ENCODE data around the gene NOS2.
A peak's percentile ranks its signal among the peaks of the same experiment; 100 is the strongest.
"Not testable (repeated sequence)": the region's sequence is repeated elsewhere in the genome, so short reads cannot be mapped to it uniquely, and the experiment has no call there.

NOS2 gene

GRCh38 chr17:27783440-27784350, 16.6 kb downstream of the NOS2 start:
- DNase-seq (ENCODE audit: low read depth): no peak

- no peak for DNase-seq (ENCODE audit: low read depth)
Observed at GRCh38 chr17:27782791-27783206, 17.5 kb downstream of the NOS2 start.

GRCh38 chr17:27780828-27781404, 19.4 kb downstream of the NOS2 start:
- no peak for DNase-seq (ENCODE audit: low read depth)

GRCh38 chr17:27780092-27780827, 20.1 kb downstream of the NOS2 start:
- DNase-seq (ENCODE audit: low read depth): no peak

GRCh38 chr17:27778183-27778582, 22.1 kb downstream of the NOS2 start:
- no peak for DNase-seq (ENCODE audit: low read depth)

- no peak for DNase-seq (ENCODE audit: low read depth)
Observed at GRCh38 chr17:27776882-27777624, 23.3 kb downstream of the NOS2 start.

GRCh38 chr17:27771586-27771985, 28.7 kb downstream of the NOS2 start:
- no peak for DNase-seq (ENCODE audit: low read depth)

GRCh38 chr17:27770877-27771276, 29.5 kb downstream of the NOS2 start:
- no peak for DNase-seq (ENCODE audit: low read depth)

GRCh38 chr17:27768858-27769410, 31.4 kb downstream of the NOS2 start:
- DNase-seq (ENCODE audit: low read depth): no peak

- no peak for DNase-seq (ENCODE audit: low read depth)
Observed at GRCh38 chr17:27766438-27766837, 33.9 kb downstream of the NOS2 start.

GRCh38 chr17:27765353-27765752, 35.0 kb downstream of the NOS2 start:
- DNase-seq (ENCODE audit: low read depth): no peak

- no peak for DNase-seq (ENCODE audit: low read depth)
Observed at GRCh38 chr17:27764589-27764988, 35.7 kb downstream of the NOS2 start.

- no peak for DNase-seq (ENCODE audit: low read depth)
Observed at GRCh38 chr17:27762527-27763305, 37.6 kb downstream of the NOS2 start.

- not testable (repeated sequence) for DNase-seq (ENCODE audit: low read depth)
Observed at GRCh38 chr17:27760931-27761330, 39.4 kb downstream of the NOS2 start.

- DNase-seq (ENCODE audit: low read depth): peak; percentile 43
Observed at GRCh38 chr17:27760069-27760885, 40.1 kb downstream of the NOS2 start.

- no peak for DNase-seq (ENCODE audit: low read depth)
Observed at GRCh38 chr17:27759528-27759927, 40.8 kb downstream of the NOS2 start.

GRCh38 chr17:27756467-27757371, 43.6 kb downstream of the NOS2 start:
- DNase-seq (ENCODE audit: low read depth): peak; percentile 26

- DNase-seq (ENCODE audit: low read depth): no peak
Observed at GRCh38 chr17:27755706-27756466, 44.4 kb downstream of the NOS2 start.
